Pancreas (tissue), 10 donors: Measurements from ENCODE around the gene RMND1. TPM values are rescaled to one million over a fixed set of nuclear protein-coding genes. Genes with fewer than 3 reads are reported as not detected.
A peak's percentile ranks its signal among the peaks of the same experiment; 100 is the strongest.

Source experiments
- ATAC-seq, 4 donors: fragments of 200-7000 bp; cut with Tn5 transposase; one replicate each; pipeline versions ENCODE4 v1.8.0 to v1.9.1; 2020; ENCODE audit warnings: mild to moderate bottlenecking in 4 of 4, moderate library complexity in 4 of 4
- DNase-seq, 6 donors: peaks; one replicate each; pipeline ENCODE4 v3.0.0-alpha.2; 2020
- FAIRE-seq: peaks from 2 replicates; lab custom pipeline; 2012; peaks lifted over from hg19 to GRCh38; lab: Jason Lieb, UNC
- H3K27ac ChIP-seq, 4 donors: fragments of 200-600 bp; sonication (generic); 1 replicate in 3 of 4; 2 replicates in 1 of 4; pipeline versions ENCODE4 v1.5.0 to v1.8.0; 2020
- H3K27me3 ChIP-seq, 4 donors: fragments of 200-600 bp; one replicate each; pipeline ENCODE4 v1.8.0; 2021
- H3K36me3 ChIP-seq, 3 donors: fragments of 200-600 bp; sonication (generic) in 1 of 3; one replicate each; pipeline versions ENCODE4 v1.5.0 to v1.8.0; 2020 to 2021
- H3K4me1 ChIP-seq, 3 donors: fragments of 200-600 bp; one replicate each; pipeline ENCODE4 v1.8.0; 2021
- H3K4me3 ChIP-seq, 4 donors: fragments of 200-600 bp; sonication (generic) in 2 of 4; one replicate each; pipeline versions ENCODE4 v1.5.0 to v1.8.0; 2020 to 2021
- H3K9me3 ChIP-seq, 4 donors: fragments of 200-600 bp; one replicate each; pipeline ENCODE4 v1.8.0; 2021
- whole genome bisulfite sequencing, 2 donors: extraction: QIAGEN DNeasy Blood & Tissue Kit; methylation state at CpG; one replicate each; pipeline ENCODE4 v1.1.7; 2013; 5-methylcytosine and 5-hydroxymethylcytosine counted together
- intact Hi-C, 3 donors: fragments of 100-400 bp; cut with DNase I; formaldehyde crosslinking; loops; one replicate each; pipeline versions ENCODE4 v1.11.1 to v1.14.2; 2022
- polyA plus RNA-seq, 2 donors: library from polyadenylated mRNA; stranded (reverse); fragments of 200-250 nt; gene quantifications; one replicate each; pipeline ENCODE4 v1.2.3, GENCODE V29; 2013
- total RNA-seq, 6 donors: library from RNA; stranded (reverse); fragmentation: NEBNext Ultra II Directional in 4 of 6; extraction: Animal tissue kit (Norgen Biotek cat#: 25700) in 4 of 6; gene quantifications; one replicate each; pipeline versions ENCODE4 v1.2.1 to v1.2.4, GENCODE V29; 2021 to 2023
- TF ChIP-seq, protein P1 (sequence below), 4 donors: fragments of 200-600 bp; sonication (generic) in 3 of 4; IDR thresholded peaks; one replicate each; pipeline versions ENCODE4 v1.5.0 to v1.8.0; 2021; ENCODE audit warnings: antibody characterized with exemption in 4 of 4
- donor health status: healthy with polysubstance abuse.
- donor health status: DM: no; HTN: no; CAD: no; lungs with moderate emphysema.
- donor health status: DM: no; HTN: no; CAD: no.
- donor health status: control.
- donor health status: control.
- donor health status: Bipolar disorder and iron deficiency.
- donor health status: DM: yes; HTN: yes; CAD: no.
- donor health status: DM: no; HTN: no; CAD: no.
- donor health status: DM: no; HTN: no; CAD: no.
- donor health status: DM: yes; HTN: yes; CAD: no.

RMND1 gene
- total and polyA plus RNA-seq, 8 donors = 6.4 to 13.5 (median 7.7) TPM

GRCh38 chr6:151481786-151482185 is 29.9 kb upstream of the RMND1 start:
- intact Hi-C loops = no loop called here
- Histone ChIP-seq H3K4me1 (no peaks in the 10 kb centered on the region), H3K9me3 (no peaks in the 10 kb centered on the region), H3K27ac (no peak overlapping the region), H3K36me3 (no peaks in the 10 kb centered on the region), H3K4me3 (no peak overlapping the region), H3K27me3 (no peaks in the 10 kb centered on the region)
- FAIRE-seq = no peak
- no peak for DNase-seq
- TF ChIP-seq, protein P1, sequence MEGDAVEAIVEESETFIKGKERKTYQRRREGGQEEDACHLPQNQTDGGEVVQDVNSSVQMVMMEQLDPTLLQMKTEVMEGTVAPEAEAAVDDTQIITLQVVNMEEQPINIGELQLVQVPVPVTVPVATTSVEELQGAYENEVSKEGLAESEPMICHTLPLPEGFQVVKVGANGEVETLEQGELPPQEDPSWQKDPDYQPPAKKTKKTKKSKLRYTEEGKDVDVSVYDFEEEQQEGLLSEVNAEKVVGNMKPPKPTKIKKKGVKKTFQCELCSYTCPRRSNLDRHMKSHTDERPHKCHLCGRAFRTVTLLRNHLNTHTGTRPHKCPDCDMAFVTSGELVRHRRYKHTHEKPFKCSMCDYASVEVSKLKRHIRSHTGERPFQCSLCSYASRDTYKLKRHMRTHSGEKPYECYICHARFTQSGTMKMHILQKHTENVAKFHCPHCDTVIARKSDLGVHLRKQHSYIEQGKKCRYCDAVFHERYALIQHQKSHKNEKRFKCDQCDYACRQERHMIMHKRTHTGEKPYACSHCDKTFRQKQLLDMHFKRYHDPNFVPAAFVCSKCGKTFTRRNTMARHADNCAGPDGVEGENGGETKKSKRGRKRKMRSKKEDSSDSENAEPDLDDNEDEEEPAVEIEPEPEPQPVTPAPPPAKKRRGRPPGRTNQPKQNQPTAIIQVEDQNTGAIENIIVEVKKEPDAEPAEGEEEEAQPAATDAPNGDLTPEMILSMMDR (IDR thresholded peaks at IDR 0.05) = no peak
- ATAC-seq = no peak

GRCh38 chr6:151478670-151479069 is 26.7 kb upstream of the RMND1 start:
- FAIRE-seq = no peak
- intact Hi-C loops = no loop called here
- WGBS, 2 donors = 79 to 84% methylated on average over 6 of the region's 6 CpGs
- Histone ChIP-seq H3K4me3 (no peak overlapping the region), H3K27me3 (no peaks in the 10 kb centered on the region), H3K36me3 (no peaks in the 10 kb centered on the region), H3K9me3 (no peaks in the 10 kb centered on the region), H3K27ac (no peak overlapping the region), H3K4me1 (no peaks in the 10 kb centered on the region)
- no peak for ATAC-seq
- no peak for DNase-seq
- TF ChIP-seq, protein P1 (IDR thresholded peaks at IDR 0.05) = no peak

DNA sequence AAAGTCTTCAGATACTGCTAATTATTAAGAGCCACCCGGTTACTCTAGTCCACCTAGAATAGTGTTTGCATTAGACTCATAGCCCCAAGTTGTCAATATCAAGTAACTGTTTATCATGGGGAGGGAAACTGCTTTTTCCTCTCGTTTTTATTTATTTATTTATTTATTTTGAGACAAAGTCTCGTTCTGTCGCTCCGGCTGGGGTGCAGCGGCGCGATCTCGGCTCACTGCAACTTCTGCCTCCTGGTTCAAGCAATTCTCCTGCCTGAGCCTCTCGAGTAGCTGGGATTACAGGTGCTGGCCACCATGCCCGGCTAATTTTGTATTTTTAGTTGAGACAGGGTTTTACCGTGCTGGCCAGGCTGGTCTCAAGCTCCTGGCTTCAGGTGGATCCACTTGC is 25.8 kb upstream of the RMND1 start:
- no peaks in the 10 kb centered on the region for H3K36me3 ChIP-seq
- H3K4me3 ChIP-seq = no peak overlapping the region
- TF ChIP-seq, protein P1 (IDR thresholded peaks at IDR 0.05) = no peak
- FAIRE-seq = no peak
- no peaks in the 10 kb centered on the region for H3K9me3 ChIP-seq
- WGBS, 2 donors = 89 to 90% methylated on average over 12 of the region's 12 CpGs
- no peak for DNase-seq
- H3K4me1 ChIP-seq = no peaks in the 10 kb centered on the region
- no peak overlapping the region for H3K27ac ChIP-seq
- H3K27me3 ChIP-seq = no peaks in the 10 kb centered on the region
- ATAC-seq = no peak
- intact Hi-C loops = no loop called here

DNA sequence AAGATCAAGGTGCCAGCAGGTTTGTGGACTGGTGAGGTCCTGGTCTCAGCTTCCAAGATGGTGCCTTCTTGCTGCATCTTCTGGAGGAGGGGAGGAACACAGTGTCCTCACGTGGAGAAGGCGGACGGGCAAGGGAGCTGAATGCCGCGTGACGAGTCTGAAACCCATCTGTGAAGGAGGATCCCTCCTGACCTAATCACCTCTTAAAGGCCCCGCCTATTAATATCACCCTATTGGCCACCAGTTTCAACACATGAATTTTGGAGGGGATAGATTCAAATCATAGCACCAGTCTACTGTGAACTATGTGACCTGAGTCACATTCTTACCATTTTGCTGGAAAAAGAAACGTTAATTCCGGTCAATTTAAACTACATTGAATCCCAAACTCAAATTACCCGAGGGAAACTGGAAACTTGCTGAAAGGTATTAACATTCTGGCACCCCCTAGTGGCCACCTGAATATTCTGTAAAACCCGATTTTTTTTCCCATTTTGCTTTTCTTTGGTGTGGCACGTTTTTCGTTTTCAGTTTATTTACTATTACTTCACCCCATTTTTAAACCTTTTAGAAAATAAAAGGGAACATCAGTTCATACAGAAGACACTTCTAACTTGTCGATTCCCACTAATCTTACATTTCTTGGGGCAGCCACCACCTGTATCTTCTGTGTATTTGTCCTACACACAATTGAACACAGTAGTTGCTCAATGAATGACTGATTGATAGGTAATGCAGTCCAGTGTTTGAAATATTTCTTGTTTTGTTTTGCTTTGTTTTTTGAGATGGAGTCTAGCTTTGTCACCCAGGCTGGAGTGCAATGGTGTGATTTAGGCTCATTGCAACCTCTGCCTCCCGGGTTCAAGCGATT is 24.0 kb upstream of the RMND1 start:
- peak; percentile 73 to 85 (median 79) for ATAC-seq
- intact Hi-C loops = no loop called here
- no peaks in the 10 kb centered on the region for H3K36me3 ChIP-seq
- H3K4me1 ChIP-seq = no peaks in the 10 kb centered on the region
- TF ChIP-seq, protein P1 (IDR thresholded peaks at IDR 0.05) = peak; percentile 25 to 84 (median 74)
- no peaks in the 10 kb centered on the region for H3K9me3 ChIP-seq
- DNase-seq = peak in 2 of 6 donors; percentile 25 to 38
- no peak for FAIRE-seq
- H3K27ac ChIP-seq = no peak overlapping the region
- 22 to 28% methylated on average over 16 of the region's 16 CpGs for WGBS, 2 donors
- H3K27me3 ChIP-seq = no peaks in the 10 kb centered on the region
- H3K4me3 ChIP-seq = peak overlapping the region in 2 of 4 donors; percentile 5 to 29

GRCh38 chr6:151464702-151465101 is 12.8 kb upstream of the RMND1 start:
- Histone ChIP-seq H3K4me1 (no peaks in the 10 kb centered on the region), H3K36me3 (peaks cover 0 to 15% (median 0%) of the 10 kb centered on the region in 3 donors), H3K27ac (no peak overlapping the region), H3K9me3 (no peaks in the 10 kb centered on the region), H3K27me3 (no peaks in the 10 kb centered on the region), H3K4me3 (no peak overlapping the region)
- intact Hi-C loops = no loop called here
- TF ChIP-seq, protein P1 (IDR thresholded peaks at IDR 0.05) = no peak
- FAIRE-seq = no peak
- no peak for DNase-seq
- no peak for ATAC-seq
